ENCODE results near the gene GPT2.

GPT2 gene

GRCh38 chr16:46853713-46854443 is 30.3 kb upstream of the GPT2 start:
- no peaks in the 10 kb centered on the region for H3K36me3 Mint-ChIP-seq (ENCODE audit: low read depth)
- H3K27me3 Mint-ChIP-seq (ENCODE audit: low read depth, poor library complexity), result peaks cover 12% of the 10 kb centered on the region
- H3K9me3 Mint-ChIP-seq, result no peaks in the 10 kb centered on the region
- H3K4me1 Mint-ChIP-seq, result peaks cover 19% of the 10 kb centered on the region
- peak; percentile 77 for TF ChIP-seq CTCF (IDR thresholded peaks at IDR 0.05)
- H3K27ac Mint-ChIP-seq, result no peak overlapping the region
- H3K4me3 Mint-ChIP-seq, result no peak overlapping the region
- DNase-seq, result peak; percentile 75

DNA sequence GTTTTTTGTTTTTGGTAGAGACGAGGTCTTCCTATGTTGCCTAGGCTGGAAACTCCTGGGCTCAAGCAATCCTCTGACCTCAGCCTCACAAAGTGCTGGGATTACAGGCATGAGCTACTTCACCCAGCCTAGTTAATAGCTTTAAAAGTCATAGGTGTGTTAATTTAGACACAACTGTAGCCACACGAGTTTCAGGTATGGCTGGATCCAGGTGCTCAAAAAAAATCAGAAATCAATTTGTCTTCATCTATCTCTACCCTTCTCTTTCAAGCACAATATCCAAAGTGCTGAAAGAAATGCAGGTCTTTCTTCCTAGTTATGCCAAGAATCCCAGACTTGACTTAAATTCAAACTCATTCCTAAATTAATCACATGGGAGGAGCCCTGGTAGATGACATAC is 29.3 kb upstream of the GPT2 start:
- Mint-ChIP-seq H3K27me3 (ENCODE audit: low read depth, poor library complexity) (peaks cover 12% of the 10 kb centered on the region), H3K9me3 (no peaks in the 10 kb centered on the region), H3K36me3 (ENCODE audit: low read depth) (no peaks in the 10 kb centered on the region), H3K4me1 (peaks cover 16% of the 10 kb centered on the region), H3K4me3 (no peak overlapping the region), H3K27ac (no peak overlapping the region)
- TF ChIP-seq CTCF (IDR thresholded peaks at IDR 0.05), result no peak
- DNase-seq, result no peak

GRCh38 chr16:46855389-46855788 is 28.8 kb upstream of the GPT2 start:
- no peak overlapping the region for H3K27ac Mint-ChIP-seq
- peaks cover 9% of the 10 kb centered on the region for H3K27me3 Mint-ChIP-seq (ENCODE audit: low read depth, poor library complexity)
- no peak for TF ChIP-seq CTCF (IDR thresholded peaks at IDR 0.05)
- no peak for DNase-seq
- H3K9me3 Mint-ChIP-seq, result no peaks in the 10 kb centered on the region
- H3K4me3 Mint-ChIP-seq, result no peak overlapping the region
- H3K36me3 Mint-ChIP-seq (ENCODE audit: low read depth), result no peaks in the 10 kb centered on the region
- peaks cover 16% of the 10 kb centered on the region for H3K4me1 Mint-ChIP-seq

DNA sequence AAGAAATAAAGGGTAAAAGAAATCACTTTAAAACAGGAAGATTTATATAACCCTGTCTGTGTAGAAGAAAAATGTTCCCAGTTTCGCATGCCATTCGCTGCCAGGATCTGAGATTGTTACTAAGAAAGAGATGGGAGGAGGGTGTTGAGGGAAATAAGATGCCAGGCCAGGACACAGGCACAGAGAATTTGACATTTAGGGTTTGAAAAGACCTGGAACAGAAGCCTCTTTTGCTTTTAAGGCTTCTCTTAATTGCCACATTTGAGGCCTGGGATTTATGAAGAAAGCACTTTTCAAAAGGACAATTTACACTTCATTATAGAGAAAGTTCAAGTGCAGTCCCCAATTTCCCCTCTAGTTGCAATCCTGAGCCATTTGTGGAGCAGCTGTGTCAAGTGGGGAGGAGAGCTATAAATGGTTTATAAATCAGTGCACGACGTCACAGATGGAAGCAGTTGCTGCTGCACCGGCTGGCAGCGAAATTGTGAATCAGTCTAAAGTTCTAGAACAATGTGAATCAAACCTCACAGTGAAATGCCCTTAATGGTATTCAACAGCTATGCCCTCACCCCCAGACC is 26.7 kb upstream of the GPT2 start:
- Mint-ChIP-seq H3K4me3 (no peak overlapping the region), H3K9me3 (peaks cover 6% of the 10 kb centered on the region), H3K27me3 (ENCODE audit: low read depth, poor library complexity) (peaks cover 2% of the 10 kb centered on the region), H3K36me3 (ENCODE audit: low read depth) (no peaks in the 10 kb centered on the region), H3K27ac (no peak overlapping the region), H3K4me1 (peaks cover 17% of the 10 kb centered on the region)
- TF ChIP-seq CTCF (IDR thresholded peaks at IDR 0.05), result peak; percentile 59
- DNase-seq, result peak; percentile 30

- Mint-ChIP-seq H3K4me1 (peaks cover 23% of the 10 kb centered on the region), H3K27me3 (ENCODE audit: low read depth, poor library complexity) (peaks cover 2% of the 10 kb centered on the region), H3K36me3 (ENCODE audit: low read depth) (no peaks in the 10 kb centered on the region), H3K4me3 (no peak overlapping the region), H3K27ac (no peak overlapping the region), H3K9me3 (peaks cover 9% of the 10 kb centered on the region)
- no peak for DNase-seq
- no peak for TF ChIP-seq CTCF (IDR thresholded peaks at IDR 0.05)
Observed at GRCh38 chr16:46858151-46858550, 26.0 kb upstream of the GPT2 start.

- no peak for TF ChIP-seq CTCF (IDR thresholded peaks at IDR 0.05)
- Mint-ChIP-seq H3K27ac (no peak overlapping the region), H3K4me1 (peaks cover 25% of the 10 kb centered on the region), H3K4me3 (no peak overlapping the region), H3K27me3 (ENCODE audit: low read depth, poor library complexity) (peaks cover 2% of the 10 kb centered on the region), H3K36me3 (ENCODE audit: low read depth) (no peaks in the 10 kb centered on the region), H3K9me3 (peaks cover 9% of the 10 kb centered on the region)
- no peak for DNase-seq
Observed at GRCh38 chr16:46859719-46860152, 24.4 kb upstream of the GPT2 start.

Measured in nephron progenitor cell (in vitro differentiated cells).